Stimulated activated naive CD8-positive, alpha-beta T cell treated with anti-CD3 and anti-CD28 coated beads, Interleukin-15, Interleukin-2, amounts not matched to agents 100 ng/mL and 50 ng/mL, for 24 hours (primary cell): ENCODE measurements around the gene PARPBP.
"Not testable (repeated sequence)": the region's sequence is repeated elsewhere in the genome, so short reads cannot be mapped to it uniquely, and the experiment has no call there.

Experiments
- H3K27ac Mint-ChIP-seq: one replicate; pipeline ENCODE4 v1.8.0; 2021; ENCODE audit warnings: mild to moderate bottlenecking, mixed read lengths
- H3K27me3 Mint-ChIP-seq: one replicate; pipeline ENCODE4 v1.8.0; 2021; ENCODE audit warnings: mixed read lengths
- H3K36me3 Mint-ChIP-seq: one replicate; pipeline ENCODE4 v1.8.0; 2021; ENCODE audit warnings: low read depth, mixed read lengths
- H3K4me1 Mint-ChIP-seq: one replicate; pipeline ENCODE4 v1.8.0; 2021; ENCODE audit warnings: low read depth, mixed read lengths
- H3K4me3 Mint-ChIP-seq: one replicate; pipeline ENCODE4 v1.8.0; 2021; ENCODE audit warnings: mild to moderate bottlenecking, mixed read lengths
- H3K9me3 Mint-ChIP-seq: one replicate; pipeline ENCODE4 v1.8.0; 2021; ENCODE audit warnings: mixed read lengths

Gene PARPBP

DNA sequence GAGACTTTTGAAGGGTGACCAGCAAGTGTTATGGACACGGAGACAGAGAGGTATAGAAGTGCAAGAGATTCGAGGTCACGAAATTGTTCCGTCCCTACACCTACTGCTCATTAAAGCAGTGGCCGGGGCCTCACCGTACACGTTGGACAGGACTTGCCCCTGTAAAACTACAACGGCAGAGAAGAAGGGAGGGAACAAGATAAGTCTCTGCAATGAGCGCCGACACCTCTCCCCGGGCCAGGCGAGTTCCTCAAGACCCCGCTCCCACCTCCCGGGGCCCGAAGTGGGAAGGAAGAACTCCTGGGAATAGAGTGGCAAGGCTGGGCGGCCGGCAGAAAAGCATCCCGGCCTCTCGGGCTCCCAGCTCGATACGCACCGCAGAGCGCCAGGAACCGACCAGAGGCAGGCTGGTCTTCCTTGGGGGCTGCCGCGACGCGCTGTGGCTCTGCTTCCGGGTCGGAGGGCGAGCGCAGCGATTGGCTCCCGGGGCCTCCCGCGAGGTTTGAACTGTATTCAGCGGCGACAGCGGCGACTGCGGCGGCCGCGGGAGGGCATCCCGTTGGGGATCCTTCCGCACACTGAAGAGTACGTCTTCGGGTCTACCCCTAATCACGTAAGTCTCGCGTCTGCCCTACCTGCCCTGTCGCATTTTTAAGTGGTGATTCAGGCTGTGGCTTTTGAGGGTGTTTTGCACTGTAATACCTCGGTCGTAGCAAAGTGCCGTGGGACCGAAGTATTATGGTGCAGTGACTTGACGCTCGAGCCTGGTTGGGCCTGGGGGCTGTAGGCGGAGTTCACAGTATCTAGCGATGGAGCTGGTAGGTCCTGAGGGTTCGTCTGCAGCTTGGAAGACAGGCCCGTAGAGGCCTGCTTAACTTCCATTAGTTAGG lies at the start of gene PARPBP, which contains the start of gene NUP37:
PARPBP (plus strand) TSS at position 510 of the 890 bp plus-strand sequence. CDS start 3,706 bp downstream, outside the sequence.
NUP37 (minus strand) TSS at position 441 of the 890 bp plus-strand sequence. CDS start 1,596 bp downstream, outside the sequence.
- no peaks in the 10 kb centered on the region for H3K9me3 Mint-ChIP-seq
- H3K36me3 Mint-ChIP-seq, result peaks cover 35% of the 10 kb centered on the region
- peak within 1 kb of the TSS; percentile 95 for H3K4me3 Mint-ChIP-seq
- peaks cover 29% of the 10 kb centered on the region for H3K4me1 Mint-ChIP-seq
- no peaks in the 10 kb centered on the region for H3K27me3 Mint-ChIP-seq
- H3K27ac Mint-ChIP-seq, result peak within 1 kb of the TSS; percentile 91

DNA sequence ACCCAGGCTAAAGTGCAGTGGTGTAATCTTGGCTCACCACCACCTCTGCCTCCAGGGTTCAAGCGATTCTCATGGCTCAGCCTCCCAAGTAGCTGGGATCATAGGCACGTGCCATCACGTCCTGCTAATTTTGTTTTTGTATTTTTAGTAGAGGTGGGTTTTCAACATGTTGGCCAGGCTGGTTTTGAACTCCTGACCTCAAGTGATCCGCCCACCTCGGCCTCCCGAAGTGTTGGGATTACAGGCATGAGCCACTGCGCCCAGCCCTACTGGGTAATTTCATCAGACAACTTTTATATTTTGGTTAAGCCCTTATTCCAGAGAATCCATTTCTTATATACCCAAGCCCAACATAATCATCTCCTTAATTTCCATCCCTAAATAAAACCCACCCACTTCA lies 47.9 kb upstream of the PARPBP start:
- H3K4me1 Mint-ChIP-seq, H3K27ac Mint-ChIP-seq, H3K9me3 Mint-ChIP-seq, H3K4me3 Mint-ChIP-seq, H3K27me3 Mint-ChIP-seq: not testable (repeated sequence)
- peaks cover 16% of the 10 kb centered on the region for H3K36me3 Mint-ChIP-seq

DNA sequence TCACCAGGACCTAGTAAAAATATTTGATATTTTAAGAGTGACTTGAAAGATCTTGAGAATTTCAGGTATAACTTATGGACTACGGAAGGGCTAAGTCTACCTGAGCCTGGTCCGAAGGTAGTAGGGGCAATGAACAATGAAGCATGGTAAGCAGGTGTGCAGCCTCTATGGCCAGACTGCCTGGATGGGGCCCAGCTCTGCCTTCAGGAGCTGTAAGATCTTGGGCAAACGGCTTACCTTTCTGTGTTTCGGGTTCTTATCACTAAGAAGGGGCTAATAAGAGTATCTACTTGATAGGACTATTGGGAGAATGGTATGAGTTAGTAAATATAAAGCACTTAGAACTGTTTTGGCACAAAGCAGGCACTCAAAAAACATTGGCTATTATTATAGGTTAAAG lies 39.1 kb upstream of the PARPBP start:
- no peaks in the 10 kb centered on the region for H3K9me3 Mint-ChIP-seq
- H3K4me1 Mint-ChIP-seq, result no peaks in the 10 kb centered on the region
- H3K27ac Mint-ChIP-seq, result no peak overlapping the region
- no peak overlapping the region for H3K4me3 Mint-ChIP-seq
- H3K36me3 Mint-ChIP-seq, result peaks cover 67% of the 10 kb centered on the region
- no peaks in the 10 kb centered on the region for H3K27me3 Mint-ChIP-seq

DNA sequence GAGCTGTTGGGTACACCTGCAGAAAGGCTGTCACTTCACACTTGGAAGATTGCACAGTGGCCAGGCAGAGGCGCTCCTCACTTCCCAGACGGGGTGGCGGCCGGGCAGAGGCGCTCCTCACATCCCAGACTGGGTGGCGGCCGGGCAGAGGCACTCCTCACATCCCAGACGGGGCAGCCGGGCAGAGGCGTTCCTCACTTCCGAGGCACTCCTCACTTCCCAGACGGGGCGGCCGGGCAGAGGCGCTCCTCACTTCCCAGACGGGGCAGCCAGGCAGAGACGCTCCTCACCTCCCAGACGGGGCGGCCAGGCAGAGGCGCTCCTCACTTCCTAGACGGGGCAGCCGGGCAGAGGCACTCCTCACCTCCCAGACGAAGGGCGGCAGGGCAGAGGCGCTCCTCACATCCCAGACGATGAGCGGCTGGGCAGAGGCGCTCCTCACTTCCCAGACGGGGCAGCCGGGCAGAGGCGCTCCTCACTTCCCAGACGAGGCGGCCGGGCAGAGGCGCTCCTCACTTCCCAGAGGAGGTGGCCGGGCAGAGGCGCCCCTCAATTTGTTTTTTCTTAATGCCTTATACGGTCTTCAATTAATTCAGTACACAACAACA lies 30.7 kb upstream of the PARPBP start:
- H3K4me1 Mint-ChIP-seq, H3K27me3 Mint-ChIP-seq, H3K27ac Mint-ChIP-seq, H3K4me3 Mint-ChIP-seq, H3K9me3 Mint-ChIP-seq: not testable (repeated sequence)
- peaks cover 39% of the 10 kb centered on the region for H3K36me3 Mint-ChIP-seq

DNA sequence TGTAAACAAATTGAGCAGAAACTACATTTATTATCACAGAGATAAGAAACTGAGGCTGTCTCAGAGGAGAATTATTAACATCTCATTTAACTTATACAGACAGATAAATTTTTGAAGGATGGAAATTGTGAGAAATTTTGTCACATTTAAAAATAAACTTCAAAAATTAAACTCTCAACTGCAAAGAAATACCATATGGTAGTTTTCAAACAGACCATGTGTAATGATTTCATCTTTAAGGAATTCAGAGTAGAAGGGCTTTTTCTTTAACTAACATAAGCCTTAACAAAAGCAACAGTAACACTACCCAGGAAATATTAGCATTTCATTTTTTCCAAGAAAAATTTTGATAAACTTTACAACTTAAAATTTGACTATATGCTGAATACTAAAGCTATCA lies 26.7 kb upstream of the PARPBP start:
- Mint-ChIP-seq H3K9me3 (no peaks in the 10 kb centered on the region), H3K4me1 (peaks cover 4% of the 10 kb centered on the region), H3K36me3 (peaks cover 49% of the 10 kb centered on the region), H3K4me3 (no peak overlapping the region), H3K27ac (no peak overlapping the region), H3K27me3 (no peaks in the 10 kb centered on the region)

DNA sequence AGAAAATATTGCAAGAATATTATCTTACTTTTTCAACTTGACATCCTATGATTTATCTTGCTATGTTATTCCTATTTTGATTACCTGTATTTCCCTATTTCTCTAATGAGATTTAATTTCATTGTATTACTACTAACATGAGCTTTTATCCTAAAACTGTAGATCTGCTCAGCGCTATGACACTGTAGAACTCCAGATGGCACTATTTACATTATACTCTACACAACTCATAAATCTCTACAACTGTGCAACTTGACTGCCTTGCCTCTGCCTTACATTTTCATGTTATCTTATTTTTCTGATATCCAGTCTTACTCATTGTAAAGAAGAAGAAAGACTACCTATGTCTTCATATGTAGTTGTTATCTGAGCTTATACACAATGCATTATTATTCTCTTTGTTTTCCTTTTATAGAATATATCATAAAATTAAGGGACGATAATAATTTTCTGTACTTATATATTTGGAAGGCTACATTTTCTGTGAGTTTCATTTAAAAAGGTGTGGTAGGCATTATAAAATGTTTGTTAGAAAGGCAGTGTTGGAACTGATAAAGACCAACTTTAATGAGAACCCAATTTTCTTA lies 24.2 kb upstream of the PARPBP start:
- Mint-ChIP-seq H3K27me3 (no peaks in the 10 kb centered on the region), H3K36me3 (peaks cover 56% of the 10 kb centered on the region), H3K4me3 (no peak overlapping the region), H3K4me1 (peaks cover 4% of the 10 kb centered on the region), H3K27ac (no peak overlapping the region), H3K9me3 (no peaks in the 10 kb centered on the region)

DNA sequence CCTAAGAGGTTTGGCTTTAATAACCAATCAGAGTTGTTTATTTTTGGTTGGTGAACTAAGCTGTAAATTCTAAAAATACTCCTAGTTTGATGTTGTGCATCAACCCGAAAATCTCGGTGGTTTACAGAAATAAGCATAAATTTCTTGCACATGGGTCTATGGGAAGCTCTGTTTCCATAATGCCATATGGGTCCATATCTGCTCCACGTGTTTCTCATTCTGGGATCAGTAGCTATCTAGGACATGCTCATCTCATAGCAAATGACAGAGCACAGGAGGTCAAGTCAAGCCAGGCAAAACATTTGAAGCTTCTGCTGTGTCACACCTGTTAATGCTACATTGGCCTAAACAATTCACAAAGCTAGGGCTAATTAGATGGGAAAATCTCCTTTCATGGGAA lies 23.1 kb upstream of the PARPBP start:
- H3K4me3 Mint-ChIP-seq, result no peak overlapping the region
- no peaks in the 10 kb centered on the region for H3K27me3 Mint-ChIP-seq
- H3K36me3 Mint-ChIP-seq, result peaks cover 61% of the 10 kb centered on the region
- H3K4me1 Mint-ChIP-seq, result peaks cover 4% of the 10 kb centered on the region
- no peak overlapping the region for H3K27ac Mint-ChIP-seq
- H3K9me3 Mint-ChIP-seq, result no peaks in the 10 kb centered on the region

- peaks cover 3% of the 10 kb centered on the region for H3K4me1 Mint-ChIP-seq
- H3K27ac Mint-ChIP-seq, result no peak overlapping the region
- peaks cover 7% of the 10 kb centered on the region for H3K9me3 Mint-ChIP-seq
- no peaks in the 10 kb centered on the region for H3K27me3 Mint-ChIP-seq
- peaks cover 97% of the 10 kb centered on the region for H3K36me3 Mint-ChIP-seq
- no peak overlapping the region for H3K4me3 Mint-ChIP-seq
Measured at GRCh38 chr12:102106905-102107304, 13.1 kb upstream of the PARPBP start.

DNA sequence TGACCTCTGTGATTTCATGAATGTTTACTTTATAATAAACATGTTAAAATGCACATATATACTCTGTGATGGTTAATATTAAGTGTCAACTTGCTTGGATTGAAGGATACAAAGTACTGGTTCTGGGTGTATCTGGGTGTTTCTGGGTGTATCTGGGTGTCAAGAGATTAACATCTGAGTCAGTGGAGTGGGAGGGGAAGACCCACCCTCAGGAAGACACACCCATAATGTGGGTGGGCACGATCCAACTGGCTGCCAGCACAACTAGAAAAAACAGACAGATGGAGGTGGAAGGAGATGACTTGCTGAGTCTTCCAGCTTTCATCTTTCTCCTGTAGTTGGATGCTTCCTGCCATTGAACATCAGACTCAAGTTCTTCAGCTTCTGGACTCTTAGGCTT lies 12.0 kb upstream of the PARPBP start:
- Mint-ChIP-seq H3K4me1 (peaks cover 3% of the 10 kb centered on the region), H3K27ac (no peak overlapping the region), H3K27me3 (no peaks in the 10 kb centered on the region), H3K4me3 (no peak overlapping the region), H3K36me3 (peaks cover 90% of the 10 kb centered on the region), H3K9me3 (peaks cover 7% of the 10 kb centered on the region)

GRCh38 chr12:102110782-102111181 lies 9.2 kb upstream of the PARPBP start:
- no peak overlapping the region for H3K4me3 Mint-ChIP-seq

GRCh38 chr12:102114212-102114611 lies 5.8 kb upstream of the PARPBP start:
- Mint-ChIP-seq H3K9me3 (no peaks in the 10 kb centered on the region), H3K36me3 (peaks cover 54% of the 10 kb centered on the region), H3K27me3 (no peaks in the 10 kb centered on the region), H3K4me1 (peaks cover 12% of the 10 kb centered on the region), H3K27ac (no peak overlapping the region), H3K4me3 (no peak overlapping the region)

More at GRCh38 chr12:102110782-102111181, 9.2 kb upstream of the PARPBP start:
- H3K4me1 Mint-ChIP-seq, result peaks cover 3% of the 10 kb centered on the region
- H3K36me3 Mint-ChIP-seq, result peaks cover 70% of the 10 kb centered on the region
- no peak overlapping the region for H3K27ac Mint-ChIP-seq
- peaks cover 7% of the 10 kb centered on the region for H3K9me3 Mint-ChIP-seq
- H3K27me3 Mint-ChIP-seq, result no peaks in the 10 kb centered on the region

DNA sequence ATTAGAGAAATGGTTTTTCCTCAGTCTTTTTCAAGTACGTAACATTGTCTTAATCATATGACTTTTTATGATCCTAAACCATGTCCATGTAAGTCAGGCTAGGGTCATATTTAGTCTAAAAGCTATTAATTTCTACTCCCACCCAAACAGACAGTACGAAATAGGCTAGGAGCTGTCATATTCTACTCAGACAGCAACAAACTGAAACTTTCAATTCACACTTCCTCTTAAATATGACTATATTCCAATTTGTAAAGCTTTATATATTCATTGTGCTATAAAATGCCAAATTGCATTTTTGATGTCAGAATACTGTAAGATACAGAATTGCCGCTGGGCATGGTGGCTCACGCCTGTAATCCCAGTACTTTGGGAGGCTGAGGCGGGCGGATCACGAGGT lies 3.6 kb upstream of the PARPBP start:
- H3K36me3 Mint-ChIP-seq, result peaks cover 33% of the 10 kb centered on the region
- H3K4me3 Mint-ChIP-seq, result no peak overlapping the region
- H3K27me3 Mint-ChIP-seq, result no peaks in the 10 kb centered on the region
- H3K9me3 Mint-ChIP-seq, result no peaks in the 10 kb centered on the region
- no peak overlapping the region for H3K27ac Mint-ChIP-seq
- H3K4me1 Mint-ChIP-seq, result peaks cover 25% of the 10 kb centered on the region

GRCh38 chr12:102118874-102119273 lies 1.1 kb upstream of the PARPBP start:
- Mint-ChIP-seq H3K36me3 (peaks cover 27% of the 10 kb centered on the region), H3K4me3 (peak overlapping the region; percentile 95), H3K27ac (peak overlapping the region; percentile 65)

DNA sequence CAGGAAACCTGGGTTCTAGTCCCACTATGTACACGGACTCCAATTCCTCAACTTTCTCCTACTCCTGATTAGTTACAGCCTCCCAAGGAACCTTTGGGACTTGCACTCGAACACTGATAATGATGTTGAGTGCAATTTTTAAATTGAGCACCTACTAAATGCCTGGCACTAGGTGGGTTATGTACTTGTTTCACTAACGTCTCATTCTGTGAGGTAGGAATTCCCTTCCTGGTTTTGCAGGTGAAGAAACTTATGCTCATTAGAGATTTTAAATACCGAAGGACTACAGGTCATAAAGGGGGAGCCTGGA lies 536 bp downstream of the PARPBP start:
- Mint-ChIP-seq H3K27me3 (no peaks in the 10 kb centered on the region), H3K9me3 (no peaks in the 10 kb centered on the region), H3K27ac (peak overlapping the region; percentile 91), H3K4me3 (peak overlapping the region; percentile 95), H3K4me1 (peaks cover 29% of the 10 kb centered on the region), H3K36me3 (peaks cover 35% of the 10 kb centered on the region)

More at GRCh38 chr12:102118874-102119273, 1.1 kb upstream of the PARPBP start:
- Mint-ChIP-seq H3K27me3 (no peaks in the 10 kb centered on the region), H3K9me3 (no peaks in the 10 kb centered on the region), H3K4me1 (peaks cover 29% of the 10 kb centered on the region)

- Mint-ChIP-seq H3K4me3 (peak overlapping the region; percentile 95), H3K27me3 (no peaks in the 10 kb centered on the region), H3K9me3 (no peaks in the 10 kb centered on the region), H3K4me1 (peaks cover 29% of the 10 kb centered on the region), H3K27ac (peak overlapping the region; percentile 91), H3K36me3 (peaks cover 35% of the 10 kb centered on the region)
Measured at GRCh38 chr12:102120886-102121285, 903 bp downstream of the PARPBP start.
